Panc1 (cell line): ENCODE data around the gene ERGIC1. TPM values are rescaled to one million over a fixed set of nuclear protein-coding genes. Genes with fewer than 3 reads are reported as not detected.
"Not testable (repeated sequence)": the region's sequence is repeated elsewhere in the genome, so short reads cannot be mapped to it uniquely, and the experiment has no call there.

Experiments used
- ATAC-seq: fragments of 200-7000 bp; cut with Tn5 transposase; 2 replicates; pipeline ENCODE4 v1.9.1; 2020; ENCODE audit warnings: mild to moderate bottlenecking, moderate library complexity
- BruUV-seq: library from RNA; stranded (reverse); fragments of 400-500 nt; replicated peaks from 2 replicates; lab custom pipeline; 2021; lab: Mats Ljungman, UMichigan
- CTCF ChIA-PET: fragments of 300-600 bp; sonication (Branson Sonifier 250); formaldehyde crosslinking; loops from one replicate; lab custom pipeline; 2022; ENCODE audit warnings: antibody characterized with exemption; lab: Charles Lee
- POLR2A ChIA-PET: fragments of 300-600 bp; sonication (Branson Sonifier 250); formaldehyde crosslinking; loops from one replicate; lab custom pipeline; 2022; ENCODE audit warnings: antibody characterized with exemption; lab: Charles Lee
- DNase-seq: peaks from one replicate; pipeline ENCODE4 v3.0.0-alpha.2; 2010; ENCODE audit warnings: low read depth, low spot score
- H3K27ac ChIP-seq: 2 replicates; pipeline ENCODE4 v1.5.1; 2011; ENCODE audit warnings: mild to moderate bottlenecking, low read length, inconsistent platforms
- H3K27me3 ChIP-seq: fragments of 200-500 bp; sonication (Bioruptor generic); 2 replicates; pipeline ENCODE4 v1.6.0; 2014; ENCODE audit warnings: low read length, inconsistent platforms; ENCODE audit not compliant: control insufficient read depth, insufficient read depth
- H3K36me3 ChIP-seq: fragments of 200-500 bp; sonication (Bioruptor generic); 2 replicates; pipeline ENCODE4 v1.5.1; 2014; ENCODE audit warnings: inconsistent platforms, mild to moderate bottlenecking, low read length, moderate library complexity; ENCODE audit not compliant: control insufficient read depth, insufficient read depth
- H3K4me1 ChIP-seq: 2 replicates; pipeline ENCODE4 v1.5.1; 2011; ENCODE audit warnings: inconsistent platforms, mild to moderate bottlenecking, low read length, moderate library complexity; ENCODE audit not compliant: control insufficient read depth, insufficient read depth
- H3K4me3 ChIP-seq, 2 experiments: 2 replicates each; pipeline ENCODE4 v1.5.1; 2011 to 2012; ENCODE audit warnings: low read depth in 2 of 2, low read length in 2 of 2, mild to moderate bottlenecking in 2 of 2, inconsistent platforms in 1 of 2, moderate library complexity in 1 of 2
- H3K9me3 ChIP-seq: fragments of 200-500 bp; sonication (Bioruptor generic); 2 replicates; pipeline ENCODE4 v1.5.1; 2014; ENCODE audit warnings: low read depth, mild to moderate bottlenecking, inconsistent platforms, low read length, moderate library complexity; ENCODE audit not compliant: control insufficient read depth, insufficient read depth
- CTCF ChIP-seq: fragments of 450-650 bp; IDR thresholded peaks from 2 replicates; pipeline ENCODE4 v1.5.1; 2017; ENCODE audit warnings: mild to moderate bottlenecking
- POLR2AphosphoS5 ChIP-seq: IDR thresholded peaks from 2 replicates; pipeline ENCODE4 v1.6.1; 2012; ENCODE audit warnings: mild to moderate bottlenecking, low read depth, low read length, moderate library complexity
- REST ChIP-seq, 2 experiments: IDR thresholded peaks; 2 replicates each; pipeline ENCODE4 v1.6.1; 2011 to 2012; ENCODE audit warnings: low read depth in 2 of 2, control low read depth in 1 of 2, low read length in 1 of 2, mild to moderate bottlenecking in 1 of 2, moderate library complexity in 1 of 2; ENCODE audit not compliant: insufficient read depth in 1 of 2
- SIN3A ChIP-seq: IDR thresholded peaks from 2 replicates; pipeline ENCODE4 v1.6.1; 2012; ENCODE audit warnings: low read depth, mild to moderate bottlenecking, low read length, moderate library complexity, borderline replicate concordance; ENCODE audit not compliant: insufficient read depth
- TCF7L2 ChIP-seq: IDR thresholded peaks from 2 replicates; pipeline ENCODE4 v1.6.1; 2011; ENCODE audit warnings: mild to moderate bottlenecking, low read depth, low read length, inconsistent platforms
- in situ Hi-C: cut with HindIII; loops from 2 replicates; pipeline ENCODE4 v1.10.0; 2016; ENCODE audit warnings: low sequenced_read_pairs, low pct_unique_long_range_greater_than_20kb
- intact Hi-C: fragments of 100-400 bp; cut with micrococcal nuclease; formaldehyde crosslinking; loops from one replicate; pipeline ENCODE4 v1.10.0; 2022; ENCODE audit not compliant: unreplicated experiment
- total RNA-seq: library from RNA; stranded (reverse); gene quantifications from one replicate; pipeline ENCODE4 v1.2.1, GENCODE V29; 2021; ENCODE audit not compliant: unreplicated experiment

The ERGIC1 gene
- total RNA-seq, 1 experiment from 2014 or later: 206 TPM

GRCh38 chr5:172807766-172808311 is 26.2 kb upstream of the ERGIC1 start:
- in situ Hi-C loops: no loop called here
- ATAC-seq (peak; percentile 49), DNase-seq (no peak)
- peak overlapping the region; percentile 17 to 42; a peak in 3 of 4 replicates for H3K4me3 ChIP-seq
- no peak for TF ChIP-seq SIN3A
- no peak for TF ChIP-seq REST (IDR thresholded peaks at IDR 0.05; ENCODE audit: insufficient read depth in 1 of 2, low read depth in 2 of 2, low read length in 1 of 2)
- no peak for TF ChIP-seq TCF7L2
- no peak for TF ChIP-seq CTCF
- no peak for TF ChIP-seq POLR2AphosphoS5
- H3K27ac ChIP-seq: peak overlapping the region; percentile 92
- H3K36me3 ChIP-seq: no peaks in the 10 kb centered on the region
- no peaks in the 10 kb centered on the region for H3K27me3 ChIP-seq
- POLR2A ChIA-PET: interaction anchor here (0.6 to 0.7 kb wide), 4 partner anchors 9 to 85 kb away, joined by 3 to 6 read pairs (median 4); no protein-coding TSS in a partner anchor
- peaks cover 8% of the 10 kb centered on the region for H3K4me1 ChIP-seq
- CTCF ChIA-PET: interaction anchor here (0.6 kb wide), 2 partner anchors 31 to 55 kb away, joined by 3 read pairs; no protein-coding TSS in a partner anchor
- peaks cover 5% of the 10 kb centered on the region; the same call in 1 of the 2 replicates for H3K9me3 ChIP-seq
- intact Hi-C loops: no loop called here
- TSS peak; percentile 95 for BruUV-seq

GRCh38 chr5:172809774-172810173 is 24.3 kb upstream of the ERGIC1 start:
- ATAC-seq (no peak), DNase-seq (no peak)
- intact Hi-C loops: no loop called here
- in situ Hi-C loops: no loop called here
- ChIA-PET CTCF (no interaction called here), POLR2A (no interaction called here)
- no peaks in the 10 kb centered on the region for H3K36me3 ChIP-seq
- no peak overlapping the region for H3K4me3 ChIP-seq
- no TSS peak for BruUV-seq
- no peak overlapping the region for H3K27ac ChIP-seq
- TF ChIP-seq CTCF (no peak), SIN3A (no peak), POLR2AphosphoS5 (no peak), REST (IDR thresholded peaks at IDR 0.05; ENCODE audit: insufficient read depth in 1 of 2, low read depth in 2 of 2, low read length in 1 of 2) (no peak), TCF7L2 (no peak)
- H3K27me3 ChIP-seq: no peaks in the 10 kb centered on the region
- peaks cover 8% of the 10 kb centered on the region for H3K4me1 ChIP-seq
- peaks cover 5% of the 10 kb centered on the region; the same call in 1 of the 2 replicates for H3K9me3 ChIP-seq

GRCh38 chr5:172810996-172811395 is 23.1 kb upstream of the ERGIC1 start:
- DNase-seq, intact Hi-C loops, H3K27ac ChIP-seq, H3K9me3 ChIP-seq, BruUV-seq, H3K27me3 ChIP-seq, H3K4me1 ChIP-seq, CTCF ChIA-PET, ATAC-seq, H3K4me3 ChIP-seq, in situ Hi-C loops, H3K36me3 ChIP-seq: not testable (repeated sequence)
- POLR2A ChIA-PET: interaction anchor here (0.6 kb wide), 1 partner anchor 314 kb away, joined by 3 read pairs; no protein-coding TSS in a partner anchor
